ENCODE results near the gene SCRT2.

- TF ChIP-seq POLR2A (IDR thresholded peaks at IDR 0.05) (no peak), CTCF (IDR thresholded peaks at IDR 0.05) (no peak)
Observed at GRCh38 chr20:654417-654750, 21.2 kb downstream of the SCRT2 start.
